NCI-H774 (cell line): ENCODE measurements around the gene MAGI2.
"Not testable (repeated sequence)": the region's sequence is repeated elsewhere in the genome, so short reads cannot be mapped to it uniquely, and the experiment has no call there.

Experiments used
- DNase-seq: peaks from one replicate; lab custom pipeline; 2025; lab: John Stamatoyannopoulos, UW

The MAGI2 gene

GRCh38 chr7:79451580-79451979 lies 1.9 kb downstream of the MAGI2 start:
- no peak for DNase-seq

DNA sequence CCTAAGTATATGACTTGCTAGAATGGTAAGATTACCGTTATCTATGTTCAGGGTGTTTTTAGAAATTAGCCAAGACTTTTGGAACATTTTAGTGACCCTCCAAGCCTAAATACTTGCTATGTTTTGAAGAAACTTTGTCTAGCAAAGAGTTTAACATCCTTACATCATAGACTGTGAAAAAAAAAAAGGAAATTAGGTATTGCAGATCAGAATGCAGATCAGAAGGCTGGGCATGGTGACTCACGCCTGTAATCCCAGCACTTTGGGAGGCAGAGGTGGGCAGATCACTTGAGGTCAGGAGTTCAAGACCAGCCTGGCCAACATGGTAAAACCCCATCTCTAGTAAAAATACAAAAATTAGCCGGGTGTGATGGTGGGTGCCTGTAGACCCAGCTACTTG lies 10.7 kb downstream of the MAGI2 start:
- DNase-seq: not testable (repeated sequence)

GRCh38 chr7:79436378-79436777 lies 17.1 kb downstream of the MAGI2 start:
- DNase-seq: no peak

GRCh38 chr7:79434867-79435266 lies 18.6 kb downstream of the MAGI2 start:
- DNase-seq: no peak

- DNase-seq: no peak
Observed at GRCh38 chr7:79434098-79434497, 19.4 kb downstream of the MAGI2 start.

DNA sequence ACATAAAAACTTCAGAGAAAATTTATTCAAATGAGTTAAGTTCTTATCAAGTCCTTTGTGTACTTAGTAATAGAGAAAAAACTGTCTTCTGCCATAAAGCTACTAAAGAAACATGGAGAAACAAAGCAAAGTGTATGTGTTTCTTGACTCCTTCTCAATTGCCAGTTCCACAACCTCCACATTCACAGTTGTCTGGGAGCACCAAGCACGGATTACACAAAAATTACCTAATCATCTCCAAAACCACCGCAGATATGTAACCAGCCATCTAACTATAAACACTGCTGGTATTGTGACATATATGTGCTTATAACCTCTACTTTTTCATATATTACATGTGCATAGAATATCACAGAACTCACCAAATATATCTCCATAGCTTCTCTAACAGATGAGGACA lies 23.1 kb downstream of the MAGI2 start:
- DNase-seq: no peak

GRCh38 chr7:79425665-79426064 lies 27.8 kb downstream of the MAGI2 start:
- no peak for DNase-seq

DNA sequence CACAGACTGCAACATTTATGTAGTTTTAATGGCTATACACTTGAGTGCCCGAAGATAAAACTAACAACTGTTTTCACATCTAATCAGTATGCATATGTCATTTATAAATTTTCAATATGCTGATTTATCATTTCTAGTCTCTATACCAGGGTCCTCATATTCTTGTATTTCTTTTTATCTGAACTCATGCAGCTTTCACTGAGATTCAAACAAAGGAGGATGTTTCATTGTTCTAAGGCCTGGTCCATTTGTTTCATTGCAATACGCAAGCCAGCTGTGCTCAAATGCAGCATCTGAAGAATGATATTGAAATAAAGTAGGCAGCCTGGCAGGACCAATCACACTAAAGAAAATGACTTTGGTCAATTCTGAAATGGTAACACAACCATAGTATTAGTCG lies 31.7 kb downstream of the MAGI2 start:
- no peak for DNase-seq

- DNase-seq: no peak
Observed at GRCh38 chr7:79420464-79420863, 33.0 kb downstream of the MAGI2 start.

- no peak for DNase-seq
Observed at GRCh38 chr7:79414910-79415309, 38.6 kb downstream of the MAGI2 start.

- no peak for DNase-seq
Observed at GRCh38 chr7:79412915-79413314, 40.6 kb downstream of the MAGI2 start.

GRCh38 chr7:79412438-79412837 lies 41.0 kb downstream of the MAGI2 start:
- DNase-seq: no peak

GRCh38 chr7:79410345-79410744 lies 43.1 kb downstream of the MAGI2 start:
- DNase-seq: no peak

DNA sequence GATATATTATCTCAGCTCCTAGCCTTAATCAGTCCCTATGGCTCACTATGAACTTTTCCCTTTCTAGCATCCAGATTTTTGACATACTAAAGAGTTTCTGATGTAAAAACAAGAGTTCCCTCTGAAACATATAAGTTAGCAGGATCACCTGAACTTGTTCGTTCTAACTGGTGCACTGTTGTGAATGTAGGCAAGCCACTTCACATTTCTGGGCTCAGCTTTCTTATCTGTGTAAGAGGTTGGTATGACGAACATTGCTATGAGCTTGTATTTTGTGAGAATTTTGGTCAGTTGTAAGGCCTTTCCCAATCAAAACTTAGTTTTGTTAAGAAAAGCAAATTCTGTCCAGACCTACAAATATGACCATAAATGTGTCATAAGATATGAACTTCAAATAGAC lies 46.1 kb downstream of the MAGI2 start:
- no peak for DNase-seq

DNA sequence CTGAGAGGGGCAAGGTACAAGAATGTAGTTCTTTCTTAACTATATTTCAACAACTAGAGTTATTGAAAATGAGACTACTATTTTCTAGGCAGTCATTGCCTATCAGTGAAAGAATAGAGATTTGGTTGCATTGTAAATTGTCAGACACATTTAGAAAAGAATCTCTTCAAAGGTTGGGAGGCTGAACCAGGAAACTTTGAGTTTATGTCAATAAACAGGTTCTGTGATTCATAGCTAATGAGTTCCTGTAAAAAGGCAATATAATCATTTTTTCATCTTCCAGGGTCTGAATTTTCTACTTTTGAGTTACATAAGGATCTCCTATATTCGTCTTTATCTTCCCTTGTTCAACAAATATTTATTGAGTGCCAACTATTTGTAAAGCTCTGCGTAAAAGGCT lies 47.1 kb downstream of the MAGI2 start:
- DNase-seq: no peak

- DNase-seq: no peak
Observed at GRCh38 chr7:79405368-79405767, 48.1 kb downstream of the MAGI2 start.

- DNase-seq: no peak
Observed at GRCh38 chr7:79403879-79404278, 49.6 kb downstream of the MAGI2 start.

GRCh38 chr7:79403451-79403850 lies 50.0 kb downstream of the MAGI2 start:
- DNase-seq: no peak

GRCh38 chr7:79401254-79401653 lies 52.2 kb downstream of the MAGI2 start:
- no peak for DNase-seq

GRCh38 chr7:79400222-79400621 lies 53.2 kb downstream of the MAGI2 start:
- DNase-seq: no peak

GRCh38 chr7:79398138-79398749 lies 55.2 kb downstream of the MAGI2 start:
- DNase-seq: no peak

- no peak for DNase-seq
Observed at GRCh38 chr7:79386688-79387422, 66.6 kb downstream of the MAGI2 start.

GRCh38 chr7:79381921-79382320 lies 71.5 kb downstream of the MAGI2 start:
- DNase-seq: no peak

- DNase-seq: no peak
Observed at GRCh38 chr7:79377097-79377496, 76.4 kb downstream of the MAGI2 start.
